Measurements from ENCODE around the gene UTF1.

The UTF1 gene

DNA sequence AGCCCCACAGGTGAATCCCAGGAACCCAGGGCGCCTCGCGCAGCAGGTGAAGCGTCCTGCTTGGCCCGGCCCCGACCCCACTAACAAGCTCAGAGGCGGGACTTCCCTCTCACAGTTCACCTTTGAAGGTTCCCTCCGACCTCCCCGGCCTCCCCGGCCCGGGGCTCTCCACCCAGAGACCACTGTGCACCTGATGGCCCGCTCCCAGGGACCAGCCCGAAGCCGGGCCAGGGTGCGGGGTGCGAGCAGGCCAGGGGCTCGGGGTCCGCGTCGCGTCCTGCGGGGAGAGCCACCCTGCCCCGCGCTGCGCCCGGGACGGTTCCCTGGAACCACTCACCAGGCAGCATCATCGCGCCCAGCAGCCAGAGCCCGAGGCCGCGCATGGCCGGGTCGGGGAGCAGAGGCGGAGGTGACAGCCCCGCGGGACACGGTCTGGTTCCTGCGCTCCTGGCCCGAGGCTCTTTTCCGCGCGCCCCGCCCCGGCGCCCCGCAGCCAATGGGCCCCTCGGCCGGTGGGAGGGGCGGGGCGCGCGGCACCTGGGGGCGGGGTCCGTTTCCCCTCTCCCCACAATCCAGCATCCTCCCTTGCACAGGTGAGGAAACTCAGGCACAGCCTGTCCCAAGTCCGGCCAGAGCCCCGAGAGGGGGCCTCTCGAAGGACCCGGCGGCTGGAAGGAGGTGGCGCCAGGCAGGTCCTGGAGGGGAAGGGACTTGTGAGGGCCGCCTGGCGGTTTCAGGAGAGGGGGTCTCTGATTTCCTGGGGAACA, 46.6 kb downstream of the UTF1 start, which contains the start of gene ADAM8:
TSS of gene ADAM8 (minus strand) at position 434 of the 767 bp plus-strand sequence. CDS start at position 383, 51 bp downstream.
- Histone ChIP-seq H3K4me1 (ENCODE audit: control insufficient read depth, insufficient read depth, low read length) (no peaks in the 10 kb centered on the region), H3K36me3 (ENCODE audit: control insufficient read depth in 2 of 2, insufficient read depth in 1 of 2, low read length in 2 of 2) (peaks cover 0 to 28% of the 10 kb centered on the region in 2 experiments; a peak in 1 of 3 replicates), H3K4me3 (ENCODE audit: low read depth, low read length) (no peak within 1 kb of the TSS), H3K9me3 (ENCODE audit: control insufficient read depth, insufficient read depth, low read depth, low read length) (no peaks in the 10 kb centered on the region), H3K27ac (ENCODE audit: extremely low read depth, low read depth, low read length) (no peak within 1 kb of the TSS)
- TF ChIP-seq ZFP41 (tag by site-specific recombination; IDR thresholded peaks at IDR 0.05; ENCODE audit: borderline replicate concordance) (no peak), ZNF747 (tag by site-specific recombination; IDR thresholded peaks at IDR 0.05) (no peak), SP2 (tag by site-specific recombination; IDR thresholded peaks at IDR 0.05) (no peak), TRIM28 (IDR thresholded peaks at IDR 0.05; ENCODE audit: borderline replicate concordance, low read length) (no peak), ZNF843 (tag by site-specific recombination; IDR thresholded peaks at IDR 0.05) (no peak)
- TF ChIP-seq, protein P1, sequence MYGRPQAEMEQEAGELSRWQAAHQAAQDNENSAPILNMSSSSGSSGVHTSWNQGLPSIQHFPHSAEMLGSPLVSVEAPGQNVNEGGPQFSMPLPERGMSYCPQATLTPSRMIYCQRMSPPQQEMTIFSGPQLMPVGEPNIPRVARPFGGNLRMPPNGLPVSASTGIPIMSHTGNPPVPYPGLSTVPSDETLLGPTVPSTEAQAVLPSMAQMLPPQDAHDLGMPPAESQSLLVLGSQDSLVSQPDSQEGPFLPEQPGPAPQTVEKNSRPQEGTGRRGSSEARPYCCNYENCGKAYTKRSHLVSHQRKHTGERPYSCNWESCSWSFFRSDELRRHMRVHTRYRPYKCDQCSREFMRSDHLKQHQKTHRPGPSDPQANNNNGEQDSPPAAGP (tag by site-specific recombination; IDR thresholded peaks at IDR 0.05), result no peak
- ChIA-PET CTCF (interaction anchor here (0.7 to 1.8 kb wide), 3 partner anchors 10 to 528 kb away, joined by 3 to 5 read pairs (median 3); no protein-coding TSS in a partner anchor), POLR2A (interaction anchor here (0.7 kb wide), 1 partner anchor 50 kb away, joined by 6 read pairs; no protein-coding TSS in a partner anchor)

DNA sequence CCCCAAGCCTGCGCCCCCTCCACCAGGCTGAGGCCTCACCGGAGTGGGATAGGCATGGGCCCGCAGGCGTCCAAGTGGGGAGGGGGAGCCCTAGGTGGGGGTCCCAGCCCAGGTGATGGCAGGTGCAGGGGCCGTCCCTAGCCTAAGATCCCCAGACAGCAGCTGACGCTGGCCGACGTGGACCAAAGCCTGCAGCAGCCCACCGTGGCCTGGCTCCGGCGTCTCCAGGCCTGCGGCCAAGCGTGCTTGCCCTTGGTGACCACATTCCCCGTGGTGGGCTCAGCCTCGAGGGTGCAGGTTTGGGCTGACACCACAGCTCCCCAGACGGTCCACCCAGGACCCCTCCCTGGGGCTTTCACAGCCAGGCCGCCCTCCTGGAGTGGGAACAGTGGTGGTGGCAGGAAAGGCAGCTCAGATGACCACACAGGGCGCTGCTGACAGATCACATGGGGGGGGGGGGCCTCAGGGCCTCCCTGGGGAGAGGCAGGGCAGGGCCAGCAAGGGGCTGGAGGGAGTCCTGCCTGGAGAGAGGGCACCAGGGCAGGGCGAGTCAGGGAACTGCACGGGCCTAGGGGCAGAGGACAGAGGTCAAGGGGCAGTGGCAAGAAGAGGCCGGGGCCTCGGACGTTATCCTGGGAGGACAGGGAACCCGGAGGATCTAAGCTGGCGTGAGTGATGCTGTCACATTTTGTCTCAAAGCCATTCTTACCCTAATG, 47.4 kb downstream of the UTF1 start:
- TF ChIP-seq KLF9 (tag by site-specific recombination; IDR thresholded peaks at IDR 0.05; ENCODE audit: low read depth) (no peak), GLIS1 (tag by site-specific recombination; IDR thresholded peaks at IDR 0.05) (peak; percentile 59), ZNF610 (tag by site-specific recombination; IDR thresholded peaks at IDR 0.05; ENCODE audit: borderline replicate concordance) (no peak), ZIC2 (tag by site-specific recombination; IDR thresholded peaks at IDR 0.05) (peak; percentile 76), ZNF23 (tag by site-specific recombination; IDR thresholded peaks at IDR 0.05; ENCODE audit: borderline replicate concordance) (no peak), GLIS2 (tag by site-specific recombination; IDR thresholded peaks at IDR 0.05) (0 out of 2 replicates have a peak, but pooled peaks have one; percentile 11), ZNF24 (tag by site-specific recombination; IDR thresholded peaks at IDR 0.05) (no peak), BCL11A (tag by site-specific recombination; IDR thresholded peaks at IDR 0.05; ENCODE audit: low read depth) (peak; percentile 56; the same call in 1 of the 2 replicates), SETDB1 (IDR thresholded peaks at IDR 0.05; ENCODE audit: insufficient read length, low read length) (no peak), ZNF175 (tag by site-specific recombination; IDR thresholded peaks at IDR 0.05) (no peak)
- TF ChIP-seq, protein P2, sequence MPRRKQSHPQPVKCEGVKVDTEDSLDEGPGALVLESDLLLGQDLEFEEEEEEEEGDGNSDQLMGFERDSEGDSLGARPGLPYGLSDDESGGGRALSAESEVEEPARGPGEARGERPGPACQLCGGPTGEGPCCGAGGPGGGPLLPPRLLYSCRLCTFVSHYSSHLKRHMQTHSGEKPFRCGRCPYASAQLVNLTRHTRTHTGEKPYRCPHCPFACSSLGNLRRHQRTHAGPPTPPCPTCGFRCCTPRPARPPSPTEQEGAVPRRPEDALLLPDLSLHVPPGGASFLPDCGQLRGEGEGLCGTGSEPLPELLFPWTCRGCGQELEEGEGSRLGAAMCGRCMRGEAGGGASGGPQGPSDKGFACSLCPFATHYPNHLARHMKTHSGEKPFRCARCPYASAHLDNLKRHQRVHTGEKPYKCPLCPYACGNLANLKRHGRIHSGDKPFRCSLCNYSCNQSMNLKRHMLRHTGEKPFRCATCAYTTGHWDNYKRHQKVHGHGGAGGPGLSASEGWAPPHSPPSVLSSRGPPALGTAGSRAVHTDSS (tag by site-specific recombination; IDR thresholded peaks at IDR 0.05), result no peak
- peaks cover 0 to 36% of the 10 kb centered on the region in 2 experiments; a peak in 1 of 3 replicates for H3K36me3 ChIP-seq (ENCODE audit: control insufficient read depth in 2 of 2, insufficient read depth in 1 of 2, low read length in 2 of 2)
- CTCF ChIA-PET, result interaction anchor here (0.7 to 1.8 kb wide), 5 partner anchors 11 to 153 kb away, joined by 3 to 7 read pairs (median 3); no protein-coding TSS in a partner anchor
- H3K4me3 ChIP-seq (ENCODE audit: low read depth, low read length), result no peak overlapping the region
- H3K4me1 ChIP-seq (ENCODE audit: control insufficient read depth, insufficient read depth, low read length), result no peaks in the 10 kb centered on the region
- no peak overlapping the region for H3K27ac ChIP-seq (ENCODE audit: extremely low read depth, low read depth, low read length)
- H3K9me3 ChIP-seq (ENCODE audit: control insufficient read depth, insufficient read depth, low read depth, low read length), result no peaks in the 10 kb centered on the region
- POLR2A ChIA-PET, result interaction anchor here (0.7 kb wide), 1 partner anchor 51 kb away, joined by 6 read pairs; no protein-coding TSS in a partner anchor
